ENCODE results near the gene BDNF.

Gene BDNF

DNA sequence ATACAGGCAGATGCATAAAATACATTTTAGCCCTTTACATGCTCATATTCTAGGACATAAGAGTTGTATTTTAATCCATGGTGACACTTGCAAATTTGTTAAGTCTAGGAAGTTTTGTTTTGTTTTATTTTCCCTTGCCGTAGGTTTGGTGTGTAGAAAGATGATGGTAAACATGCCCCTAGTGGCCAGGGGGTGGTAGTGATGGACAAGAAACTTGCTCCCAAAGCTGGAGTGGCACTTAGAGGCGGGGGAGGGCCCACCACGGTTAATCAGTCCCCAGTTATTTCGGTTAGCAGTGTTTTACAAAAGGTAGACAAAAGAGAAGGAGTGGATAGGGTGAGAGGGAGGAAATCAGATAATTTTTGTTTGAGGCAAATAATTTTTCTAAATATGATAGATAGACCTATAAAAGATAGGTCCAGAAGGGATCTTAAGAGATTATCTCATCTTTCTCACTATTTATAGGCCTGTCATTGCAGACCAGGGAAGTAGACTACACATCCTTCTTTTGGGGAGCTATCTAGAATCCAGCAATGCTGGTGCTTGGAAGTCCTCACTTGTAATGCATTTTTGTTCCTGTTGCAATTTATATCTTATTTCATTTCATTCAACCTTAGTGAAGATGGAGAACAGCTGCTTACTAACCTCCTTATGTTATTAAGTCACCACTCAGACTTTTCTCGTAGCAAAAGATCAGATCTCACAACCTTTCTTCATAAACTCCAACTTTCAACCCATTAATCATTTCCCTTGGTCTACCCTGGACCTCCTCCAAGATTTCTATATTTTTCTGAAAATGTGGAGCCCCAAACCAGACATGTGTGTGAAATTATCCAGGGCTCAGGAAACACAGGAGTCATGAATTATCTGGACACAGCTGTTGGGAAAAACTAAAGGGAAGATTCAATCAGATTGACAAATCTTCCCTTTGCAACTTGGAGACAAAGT, 5.9 kb upstream of the BDNF start:
- peak; percentile 67 for DNase-seq (ENCODE audit: low spot score)

DNA sequence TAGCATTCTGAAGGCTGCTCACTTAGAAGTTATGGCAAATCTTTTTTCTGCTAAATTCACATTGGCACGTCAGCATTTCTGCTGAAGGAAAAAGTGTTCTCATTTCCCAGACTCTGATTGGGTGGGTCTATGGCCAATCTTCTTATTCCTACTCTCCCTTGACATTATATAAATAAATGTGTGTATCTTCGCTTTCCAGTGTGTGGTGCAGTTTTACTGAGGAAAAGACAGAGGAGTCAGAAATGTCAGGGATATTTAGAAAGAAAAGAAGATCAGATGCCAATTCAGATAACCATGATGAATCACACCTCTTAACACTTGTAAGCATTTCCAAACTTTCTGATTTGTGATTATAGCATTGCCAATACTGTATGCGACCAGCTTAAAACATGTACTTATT, 3.2 kb upstream of the BDNF start:
- DNase-seq (ENCODE audit: low spot score): no peak

DNA sequence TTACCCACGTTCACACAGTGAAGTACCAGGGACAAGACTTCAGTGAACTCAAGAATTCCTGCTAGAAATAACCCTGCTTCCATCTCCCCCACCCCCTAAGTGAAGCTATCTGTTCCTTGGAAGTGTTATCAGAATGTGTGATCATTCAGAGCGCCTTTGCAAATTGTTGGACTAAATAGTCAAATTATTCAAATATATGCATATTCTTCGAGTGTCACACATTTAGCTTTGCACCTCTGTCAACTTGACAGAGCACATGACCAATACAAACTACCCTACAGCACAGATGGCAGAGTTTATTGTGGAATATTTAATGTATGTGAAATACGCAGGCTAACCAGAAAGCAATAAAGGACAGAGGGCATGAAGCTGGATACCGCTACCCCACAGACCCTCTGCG, 2.6 kb upstream of the BDNF start:
- DNase-seq (ENCODE audit: low spot score): no peak

GRCh38 chr11:27701355-27702105, 1.3 kb upstream of the BDNF start:
- DNase-seq (ENCODE audit: low spot score): peak; percentile 15

DNA sequence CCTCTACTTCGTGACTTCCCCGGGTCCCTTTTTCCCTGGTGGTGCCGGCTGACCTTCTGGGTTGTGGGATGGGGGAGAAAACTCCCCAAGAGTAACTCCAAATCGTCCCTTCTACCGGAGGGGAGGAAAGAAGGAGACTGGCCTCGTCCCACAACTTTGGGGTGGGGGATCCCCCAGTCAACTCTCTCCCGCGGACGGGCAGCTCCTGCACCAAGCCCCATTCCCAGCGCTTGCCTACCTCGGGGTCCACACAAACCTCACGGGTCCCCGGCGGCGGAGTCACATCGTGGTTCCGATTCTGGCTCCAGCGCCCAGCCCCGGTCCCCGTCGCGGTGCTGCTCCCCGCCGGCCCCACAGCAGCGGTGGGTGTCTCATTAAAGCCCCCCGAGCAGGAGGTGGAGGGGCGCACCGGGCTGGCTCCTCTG, 317 bp downstream of the BDNF start:
- peak; percentile 8 for DNase-seq (ENCODE audit: low spot score)

GRCh38 chr11:27699242-27699925, 871 bp downstream of the BDNF start:
- peak; percentile 9 for DNase-seq (ENCODE audit: low spot score)

GRCh38 chr11:27698872-27699241, 1.4 kb downstream of the BDNF start:
- peak; percentile 84 for DNase-seq (ENCODE audit: low spot score)

GRCh38 chr11:27697679-27698275, 2.5 kb downstream of the BDNF start:
- DNase-seq (ENCODE audit: low spot score): no peak

DNA sequence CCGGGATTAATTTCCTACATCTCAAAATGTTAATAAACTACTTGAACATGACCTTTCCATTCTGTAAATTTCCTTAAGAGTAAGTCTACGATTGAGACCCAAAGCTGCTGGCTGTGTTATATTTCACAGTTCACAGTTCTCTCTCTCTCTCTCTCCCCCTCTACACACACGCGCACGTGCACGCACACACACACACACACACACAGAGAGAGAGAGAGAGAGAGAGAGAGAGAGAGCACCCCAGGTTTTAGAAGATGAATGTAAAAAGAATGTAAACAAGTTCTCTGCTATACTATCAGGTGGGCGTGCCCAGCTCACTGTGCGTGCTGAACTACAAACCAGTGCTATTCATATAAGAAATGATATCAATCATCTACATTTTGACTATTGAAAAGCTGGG, 3.3 kb downstream of the BDNF start:
- DNase-seq (ENCODE audit: low spot score): no peak

- no peak for DNase-seq (ENCODE audit: low spot score)
Observed at GRCh38 chr11:27696115-27696514, 4.1 kb downstream of the BDNF start.

- no peak for DNase-seq (ENCODE audit: low spot score)
Observed at GRCh38 chr11:27694992-27695391, 5.3 kb downstream of the BDNF start.

GRCh38 chr11:27693398-27693797, 6.9 kb downstream of the BDNF start:
- DNase-seq (ENCODE audit: low spot score): no peak

DNA sequence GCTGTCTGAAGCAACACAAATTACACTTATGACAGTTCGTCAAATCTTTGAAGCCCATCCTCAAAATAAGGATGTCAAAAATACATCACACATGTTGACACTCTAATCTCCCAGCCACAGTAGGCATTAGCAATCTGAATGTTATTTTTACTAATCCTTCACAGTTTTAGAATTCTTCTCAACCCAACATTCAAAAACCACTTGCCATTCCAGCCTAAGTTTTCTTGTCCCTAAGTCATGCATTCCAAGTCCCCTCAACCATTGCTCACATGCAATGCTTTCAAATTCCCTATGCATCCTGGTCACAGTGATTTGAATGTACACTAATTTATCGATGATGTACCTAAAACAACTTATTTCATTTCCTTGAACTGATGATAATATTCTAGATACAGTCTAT, 7.5 kb downstream of the BDNF start:
- DNase-seq (ENCODE audit: low spot score): no peak

DNA sequence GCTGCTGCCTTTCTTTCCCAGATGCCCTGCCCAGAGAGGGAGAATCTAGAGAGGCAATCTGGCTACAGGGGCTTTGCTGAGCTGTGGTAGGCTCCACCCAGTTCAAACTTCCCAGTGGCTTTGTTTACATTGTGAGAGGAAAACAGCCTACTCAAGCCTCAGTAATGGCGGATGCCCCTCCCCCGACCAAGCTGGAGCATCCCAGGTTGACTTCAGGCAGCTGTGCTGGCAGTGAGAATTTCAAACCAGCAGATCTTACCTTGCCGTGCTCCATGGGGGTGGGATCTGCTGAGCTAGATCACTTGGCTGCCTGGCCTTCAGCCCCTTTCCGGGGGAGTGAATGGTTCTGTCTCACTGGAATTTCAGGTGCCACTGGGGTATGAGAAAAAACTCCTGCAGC, 12.2 kb downstream of the BDNF start:
- no peak for DNase-seq (ENCODE audit: low spot score)

DNA sequence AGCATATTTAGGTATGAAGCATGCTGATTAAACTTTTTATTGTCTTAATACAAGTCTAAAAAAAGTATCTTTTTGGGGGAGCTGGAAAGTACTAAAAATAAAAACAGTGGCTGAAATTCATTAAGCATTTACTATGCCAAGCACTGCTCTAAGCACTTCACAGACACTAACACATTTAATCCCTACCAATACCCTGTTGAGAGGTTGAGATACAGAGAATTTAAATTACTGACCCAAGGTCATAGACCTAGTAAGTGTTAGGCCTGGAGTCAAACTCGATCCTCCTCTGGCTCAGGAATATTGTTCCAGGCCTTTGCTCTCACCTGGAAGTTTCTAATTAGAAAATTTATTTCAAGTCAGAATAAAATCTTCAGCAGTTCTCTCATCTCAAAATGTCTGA, 18.6 kb downstream of the BDNF start:
- DNase-seq (ENCODE audit: low spot score): no peak

- DNase-seq (ENCODE audit: low spot score): no peak
Observed at GRCh38 chr11:27679136-27680015, 20.9 kb downstream of the BDNF start.

GRCh38 chr11:27678242-27678641, 22.0 kb downstream of the BDNF start:
- DNase-seq (ENCODE audit: low spot score): no peak

DNA sequence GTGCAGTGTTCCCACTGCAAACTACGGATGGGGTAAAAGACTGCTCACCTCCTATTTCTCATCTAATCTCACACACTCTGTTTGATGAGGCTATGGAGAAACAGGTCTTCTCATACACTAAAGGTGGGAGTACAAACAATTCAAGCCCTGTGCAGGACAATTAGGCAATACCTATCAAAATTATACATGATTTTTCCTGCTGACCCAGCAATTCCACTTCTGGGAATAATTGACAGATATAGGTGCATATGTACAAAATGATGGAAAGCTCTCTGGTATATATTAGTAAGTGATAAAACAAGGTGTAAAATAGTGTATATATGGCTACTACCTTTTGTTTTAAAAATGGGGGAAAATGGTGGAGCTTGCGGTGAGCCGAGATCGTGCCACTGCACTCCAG, 23.1 kb downstream of the BDNF start:
- DNase-seq (ENCODE audit: low spot score): no peak

DNA sequence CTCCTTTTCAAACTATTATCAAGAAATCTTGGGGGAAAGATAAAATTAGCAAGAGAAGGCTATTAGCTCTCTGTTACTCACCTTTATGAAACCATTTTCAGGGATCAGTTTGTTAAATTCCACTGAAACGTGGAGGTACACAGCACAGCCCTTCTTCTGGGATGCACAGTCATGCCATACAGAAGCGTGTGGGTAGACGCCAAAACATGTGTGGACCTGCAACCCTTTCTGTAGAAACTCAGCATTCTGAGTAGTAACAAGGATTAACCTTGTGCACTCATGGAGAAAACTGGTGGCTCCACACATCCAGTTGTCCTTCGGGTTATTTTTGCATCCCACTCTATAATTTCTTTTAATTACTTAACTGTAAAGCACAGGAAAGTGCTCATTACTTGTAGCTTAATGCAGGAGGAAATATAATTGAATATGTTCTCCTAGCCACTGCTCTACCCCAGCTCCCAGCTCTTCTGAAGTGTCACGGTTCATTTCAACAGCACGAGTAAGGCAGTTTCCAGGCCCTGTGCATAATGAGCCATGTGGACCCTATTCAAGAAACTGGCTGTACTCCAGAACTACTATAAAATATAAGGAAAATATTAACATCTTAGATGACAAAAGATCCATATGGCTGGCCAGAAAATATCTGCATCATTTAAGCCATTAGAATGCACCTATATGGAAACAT, 26.1 kb downstream of the BDNF start:
- DNase-seq (ENCODE audit: low spot score): no peak

- no peak for DNase-seq (ENCODE audit: low spot score)
Observed at GRCh38 chr11:27672836-27673464, 27.3 kb downstream of the BDNF start.
